ENCODE data around the gene RASSF8.

Gene RASSF8

GRCh38 chr12:26044592-26044991 lies 86.1 kb downstream of the RASSF8 start:
- TF ChIP-seq MYC (IDR thresholded peaks at IDR 0.05; ENCODE audit: low read depth, low read length) (no peak), POLR2A (IDR thresholded peaks at IDR 0.05; ENCODE audit: extremely low read depth, insufficient read length) (no peak)
- TF ChIP-seq, protein P1, sequence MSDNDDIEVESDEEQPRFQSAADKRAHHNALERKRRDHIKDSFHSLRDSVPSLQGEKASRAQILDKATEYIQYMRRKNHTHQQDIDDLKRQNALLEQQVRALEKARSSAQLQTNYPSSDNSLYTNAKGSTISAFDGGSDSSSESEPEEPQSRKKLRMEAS (IDR thresholded peaks at IDR 0.05; ENCODE audit: low read depth, low read length): no peak
- TF ChIP-seq, protein P2, sequence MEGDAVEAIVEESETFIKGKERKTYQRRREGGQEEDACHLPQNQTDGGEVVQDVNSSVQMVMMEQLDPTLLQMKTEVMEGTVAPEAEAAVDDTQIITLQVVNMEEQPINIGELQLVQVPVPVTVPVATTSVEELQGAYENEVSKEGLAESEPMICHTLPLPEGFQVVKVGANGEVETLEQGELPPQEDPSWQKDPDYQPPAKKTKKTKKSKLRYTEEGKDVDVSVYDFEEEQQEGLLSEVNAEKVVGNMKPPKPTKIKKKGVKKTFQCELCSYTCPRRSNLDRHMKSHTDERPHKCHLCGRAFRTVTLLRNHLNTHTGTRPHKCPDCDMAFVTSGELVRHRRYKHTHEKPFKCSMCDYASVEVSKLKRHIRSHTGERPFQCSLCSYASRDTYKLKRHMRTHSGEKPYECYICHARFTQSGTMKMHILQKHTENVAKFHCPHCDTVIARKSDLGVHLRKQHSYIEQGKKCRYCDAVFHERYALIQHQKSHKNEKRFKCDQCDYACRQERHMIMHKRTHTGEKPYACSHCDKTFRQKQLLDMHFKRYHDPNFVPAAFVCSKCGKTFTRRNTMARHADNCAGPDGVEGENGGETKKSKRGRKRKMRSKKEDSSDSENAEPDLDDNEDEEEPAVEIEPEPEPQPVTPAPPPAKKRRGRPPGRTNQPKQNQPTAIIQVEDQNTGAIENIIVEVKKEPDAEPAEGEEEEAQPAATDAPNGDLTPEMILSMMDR (IDR thresholded peaks at IDR 0.05; ENCODE audit: low read depth, low read length): no peak
- no peak for DNase-seq (ENCODE audit: low read depth)
- H3K4me3 ChIP-seq (ENCODE audit: low read depth, low read length): no peak overlapping the region

DNA sequence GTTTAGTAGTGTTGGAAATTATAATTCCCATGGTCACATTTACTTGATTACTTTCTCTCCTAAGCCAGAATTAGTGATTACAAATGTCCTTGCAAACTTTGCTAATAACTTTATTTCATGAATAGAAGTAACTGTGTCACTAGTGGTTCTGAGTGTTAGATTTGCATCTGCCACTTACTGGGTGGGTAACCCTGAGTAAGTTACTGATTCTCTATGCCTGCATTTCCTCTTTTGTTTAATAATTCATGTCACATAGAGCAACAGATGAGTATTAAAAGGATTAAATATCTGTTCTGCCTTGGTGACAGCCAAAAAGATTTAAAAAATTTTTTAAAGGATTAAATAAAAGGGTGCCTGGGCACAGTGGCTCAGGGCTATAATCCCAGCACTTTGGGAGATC lies 87.7 kb downstream of the RASSF8 start:
- TF ChIP-seq, protein P2 (IDR thresholded peaks at IDR 0.05; ENCODE audit: low read depth, low read length): no peak
- no peak for TF ChIP-seq POLR2A (IDR thresholded peaks at IDR 0.05; ENCODE audit: extremely low read depth, insufficient read length)
- no peak for TF ChIP-seq MYC (IDR thresholded peaks at IDR 0.05; ENCODE audit: low read depth, low read length)
- TF ChIP-seq, protein P1 (IDR thresholded peaks at IDR 0.05; ENCODE audit: low read depth, low read length): no peak
- no peak overlapping the region for H3K4me3 ChIP-seq (ENCODE audit: low read depth, low read length)

GRCh38 chr12:26046906-26047305 lies 88.4 kb downstream of the RASSF8 start:
- TF ChIP-seq POLR2A (IDR thresholded peaks at IDR 0.05; ENCODE audit: extremely low read depth, insufficient read length) (no peak), MYC (IDR thresholded peaks at IDR 0.05; ENCODE audit: low read depth, low read length) (no peak)
- TF ChIP-seq, protein P1 (IDR thresholded peaks at IDR 0.05; ENCODE audit: low read depth, low read length): peak; percentile 15; the same call in 1 of the 2 replicates
- TF ChIP-seq, protein P2 (IDR thresholded peaks at IDR 0.05; ENCODE audit: low read depth, low read length): no peak
- H3K4me3 ChIP-seq (ENCODE audit: low read depth, low read length): no peak overlapping the region
- DNase-seq (ENCODE audit: low read depth): no peak

More for the DNA sequence above, 87.7 kb downstream of the RASSF8 start:
- no peak for DNase-seq (ENCODE audit: low read depth)

GRCh38 chr12:26047401-26048226 lies 89.1 kb downstream of the RASSF8 start:
- TF ChIP-seq, protein P1 (IDR thresholded peaks at IDR 0.05; ENCODE audit: low read depth, low read length): no peak
- TF ChIP-seq MYC (IDR thresholded peaks at IDR 0.05; ENCODE audit: low read depth, low read length) (no peak), POLR2A (IDR thresholded peaks at IDR 0.05; ENCODE audit: extremely low read depth, insufficient read length) (no peak)
- TF ChIP-seq, protein P2 (IDR thresholded peaks at IDR 0.05; ENCODE audit: low read depth, low read length): no peak
- no peak overlapping the region for H3K4me3 ChIP-seq (ENCODE audit: low read depth, low read length)
- DNase-seq (ENCODE audit: low read depth): no peak

DNA sequence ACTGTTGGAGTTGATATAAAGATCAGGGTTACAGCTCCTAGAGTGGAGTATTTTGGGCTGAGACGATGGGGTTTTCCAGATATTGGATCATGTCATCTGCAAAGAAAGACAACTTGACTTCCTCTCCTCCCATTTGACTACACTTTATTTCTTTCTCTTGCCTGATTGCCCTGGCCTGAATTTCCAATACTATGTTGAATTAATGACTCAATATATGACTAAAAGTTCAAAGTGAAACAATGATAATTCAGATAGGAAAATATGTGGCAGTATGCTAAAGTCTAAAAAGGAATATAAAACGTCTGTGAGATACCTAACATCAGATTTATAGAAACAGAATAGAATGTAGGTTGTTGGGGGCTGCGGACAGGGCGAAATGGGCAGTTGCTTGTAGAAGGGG lies 94.2 kb downstream of the RASSF8 start:
- no peak overlapping the region for H3K4me3 ChIP-seq (ENCODE audit: low read depth, low read length)
- no peak for TF ChIP-seq MYC (IDR thresholded peaks at IDR 0.05; ENCODE audit: low read depth, low read length)
- no peak for TF ChIP-seq POLR2A (IDR thresholded peaks at IDR 0.05; ENCODE audit: extremely low read depth, insufficient read length)
- TF ChIP-seq, protein P2 (IDR thresholded peaks at IDR 0.05; ENCODE audit: low read depth, low read length): no peak
- TF ChIP-seq, protein P1 (IDR thresholded peaks at IDR 0.05; ENCODE audit: low read depth, low read length): no peak
- DNase-seq (ENCODE audit: low read depth): no peak
